Measurements from ENCODE around the gene DAB2IP. TPM values are rescaled to one million over a fixed set of nuclear protein-coding genes. Genes with fewer than 3 reads are reported as not detected.

DAB2IP gene
- total and polyA plus RNA-seq, 2 of the 4 experiments (the other 2 are of a cell fraction), result 5.6 to 17.2 TPM

DNA sequence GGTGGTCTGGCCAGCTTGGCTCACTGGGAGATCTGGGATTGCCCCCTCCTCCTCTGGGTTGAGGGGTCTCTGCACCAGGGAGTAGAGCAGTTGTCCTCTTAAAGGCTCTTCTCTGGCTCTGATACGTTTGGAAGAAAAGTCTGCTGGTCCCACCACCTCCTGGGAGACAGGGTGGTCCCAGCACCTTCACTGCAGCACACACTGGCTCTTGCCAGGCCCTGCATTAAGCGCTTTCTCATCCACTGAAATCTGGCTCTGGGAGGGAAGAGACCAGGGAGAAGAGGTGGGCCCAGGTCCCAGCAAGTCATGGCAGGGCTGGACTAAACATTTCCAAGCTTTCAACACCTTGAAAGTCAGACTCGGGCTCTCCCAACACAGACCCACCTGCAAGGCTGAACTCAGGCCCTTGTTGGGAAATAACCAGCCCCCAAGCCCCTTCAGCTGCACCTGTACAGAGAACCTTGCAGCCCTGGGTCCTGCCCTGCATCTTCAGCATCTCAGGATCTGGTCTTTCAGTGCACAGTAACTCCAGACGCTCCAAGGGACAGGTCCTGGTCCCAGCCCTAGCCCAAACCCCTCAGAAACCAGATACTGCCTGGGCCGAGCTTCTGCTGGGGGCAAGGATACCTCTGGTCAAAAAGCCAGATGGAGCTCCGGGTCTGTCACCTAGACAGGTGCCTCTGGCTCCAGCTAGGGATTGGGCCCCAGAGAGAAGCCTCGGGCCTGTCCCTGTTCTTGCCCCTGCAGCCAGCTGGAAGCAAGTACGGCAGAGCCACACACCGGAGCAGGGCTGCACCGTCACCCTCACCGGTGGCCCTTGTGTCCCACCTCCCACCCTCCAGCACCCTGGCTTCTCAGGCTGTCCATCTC, 134.5 kb downstream of the DAB2IP start:
- no TSS peak for BruUV-seq (replicated peaks)
- no peak overlapping the region for H2BK120ac ChIP-seq (ENCODE audit: low read depth, low read length)
- no peaks in the 10 kb centered on the region for H4K20me1 ChIP-seq (ENCODE audit: insufficient read depth, low read length)
- no peak overlapping the region for H4K91ac ChIP-seq (ENCODE audit: insufficient read depth, low read depth, low read length)
- no peak overlapping the region for H3K4me2 ChIP-seq (ENCODE audit: low read depth, low read length)
- H2BK20ac ChIP-seq (ENCODE audit: low read depth, low read length), result no peak overlapping the region
- in situ Hi-C loops (cut with MboI; ENCODE audit: low sequenced_read_pairs), result no loop called here
- DNase-seq (no peak), ATAC-seq (ENCODE audit: low read depth) (no peak)
- H3K9me1 ChIP-seq (ENCODE audit: insufficient read depth, low read length), result no peaks in the 10 kb centered on the region
- no peak overlapping the region for H3K14ac ChIP-seq (replicated peaks; ENCODE audit: low read depth, low read length)
- POLR2A ChIA-PET (ENCODE audit: unreplicated experiment), result no interaction called here
- no peak overlapping the region for H2AK9ac ChIP-seq (replicated peaks; ENCODE audit: low read depth, low read length, poor library complexity)
- no peaks in the 10 kb centered on the region; the same call in 1 of the 2 replicates for H3K4me1 ChIP-seq (ENCODE audit: control insufficient read depth, insufficient read depth, low read length)
- no peak overlapping the region for H3K56ac ChIP-seq (ENCODE audit: extremely low read depth, insufficient read depth, low read length)
- TF ChIP-seq, protein P1, sequence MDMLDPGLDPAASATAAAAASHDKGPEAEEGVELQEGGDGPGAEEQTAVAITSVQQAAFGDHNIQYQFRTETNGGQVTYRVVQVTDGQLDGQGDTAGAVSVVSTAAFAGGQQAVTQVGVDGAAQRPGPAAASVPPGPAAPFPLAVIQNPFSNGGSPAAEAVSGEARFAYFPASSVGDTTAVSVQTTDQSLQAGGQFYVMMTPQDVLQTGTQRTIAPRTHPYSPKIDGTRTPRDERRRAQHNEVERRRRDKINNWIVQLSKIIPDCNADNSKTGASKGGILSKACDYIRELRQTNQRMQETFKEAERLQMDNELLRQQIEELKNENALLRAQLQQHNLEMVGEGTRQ (IDR thresholded peaks at IDR 0.05; ENCODE audit: low read depth, low read length), result no peak
- TF ChIP-seq MXI1 (IDR thresholded peaks at IDR 0.05; ENCODE audit: borderline replicate concordance, low read depth, low read length) (no peak), RAD21 (IDR thresholded peaks at IDR 0.05; ENCODE audit: low read length) (no peak), BHLHE40 (IDR thresholded peaks at IDR 0.05; ENCODE audit: low read depth, low read length) (no peak), FOS (IDR thresholded peaks at IDR 0.05; ENCODE audit: low read depth, low read length) (no peak), SMC3 (IDR thresholded peaks at IDR 0.05; ENCODE audit: low read depth, low read length) (no peak), MAFK (IDR thresholded peaks at IDR 0.05; ENCODE audit: low read depth, low read length) (no peak), MAZ (IDR thresholded peaks at IDR 0.05; ENCODE audit: borderline replicate concordance, low read depth, low read length) (no peak), RCOR1 (IDR thresholded peaks at IDR 0.05; ENCODE audit: insufficient replicate concordance, low read length) (no peak), CHD1 (IDR thresholded peaks at IDR 0.05; ENCODE audit: low read depth, low read length) (no peak), CEBPB (IDR thresholded peaks at IDR 0.05; ENCODE audit: low read depth, low read length) (no peak), POLR2A (IDR thresholded peaks at IDR 0.05; ENCODE audit: low read depth, low read length) (no peak), RFX5 (IDR thresholded peaks at IDR 0.05; ENCODE audit: low read depth, low read length) (no peak)
- TF ChIP-seq, protein P2, sequence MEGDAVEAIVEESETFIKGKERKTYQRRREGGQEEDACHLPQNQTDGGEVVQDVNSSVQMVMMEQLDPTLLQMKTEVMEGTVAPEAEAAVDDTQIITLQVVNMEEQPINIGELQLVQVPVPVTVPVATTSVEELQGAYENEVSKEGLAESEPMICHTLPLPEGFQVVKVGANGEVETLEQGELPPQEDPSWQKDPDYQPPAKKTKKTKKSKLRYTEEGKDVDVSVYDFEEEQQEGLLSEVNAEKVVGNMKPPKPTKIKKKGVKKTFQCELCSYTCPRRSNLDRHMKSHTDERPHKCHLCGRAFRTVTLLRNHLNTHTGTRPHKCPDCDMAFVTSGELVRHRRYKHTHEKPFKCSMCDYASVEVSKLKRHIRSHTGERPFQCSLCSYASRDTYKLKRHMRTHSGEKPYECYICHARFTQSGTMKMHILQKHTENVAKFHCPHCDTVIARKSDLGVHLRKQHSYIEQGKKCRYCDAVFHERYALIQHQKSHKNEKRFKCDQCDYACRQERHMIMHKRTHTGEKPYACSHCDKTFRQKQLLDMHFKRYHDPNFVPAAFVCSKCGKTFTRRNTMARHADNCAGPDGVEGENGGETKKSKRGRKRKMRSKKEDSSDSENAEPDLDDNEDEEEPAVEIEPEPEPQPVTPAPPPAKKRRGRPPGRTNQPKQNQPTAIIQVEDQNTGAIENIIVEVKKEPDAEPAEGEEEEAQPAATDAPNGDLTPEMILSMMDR (conservative IDR thresholded peaks at IDR 0.05; ENCODE audit: low read depth, low read length), result no peak
- TF ChIP-seq, protein P3, sequence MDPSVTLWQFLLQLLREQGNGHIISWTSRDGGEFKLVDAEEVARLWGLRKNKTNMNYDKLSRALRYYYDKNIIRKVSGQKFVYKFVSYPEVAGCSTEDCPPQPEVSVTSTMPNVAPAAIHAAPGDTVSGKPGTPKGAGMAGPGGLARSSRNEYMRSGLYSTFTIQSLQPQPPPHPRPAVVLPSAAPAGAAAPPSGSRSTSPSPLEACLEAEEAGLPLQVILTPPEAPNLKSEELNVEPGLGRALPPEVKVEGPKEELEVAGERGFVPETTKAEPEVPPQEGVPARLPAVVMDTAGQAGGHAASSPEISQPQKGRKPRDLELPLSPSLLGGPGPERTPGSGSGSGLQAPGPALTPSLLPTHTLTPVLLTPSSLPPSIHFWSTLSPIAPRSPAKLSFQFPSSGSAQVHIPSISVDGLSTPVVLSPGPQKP (IDR thresholded peaks at IDR 0.05; ENCODE audit: borderline replicate concordance, low read depth, low read length), result no peak
- H4K8ac ChIP-seq (ENCODE audit: low read depth in 2 of 2, low read length in 2 of 2), result no peak overlapping the region
- dilution Hi-C loops (cut with HindIII; ENCODE audit: low sequenced_read_pairs, unreplicated experiment), result no loop called here
- no peak overlapping the region for H2AK5ac ChIP-seq (ENCODE audit: low read depth, low read length)
- H3K79me1 ChIP-seq (ENCODE audit: low read depth in 1 of 2, low read length in 2 of 2), result no peaks in the 10 kb centered on the region
- no peak overlapping the region for H3K23ac ChIP-seq (ENCODE audit: low read depth, low read length)
- peaks cover 38% of the 10 kb centered on the region for H3K36me3 ChIP-seq (ENCODE audit: control insufficient read depth, insufficient read depth, low read length)
- CTCF ChIA-PET, result interaction anchor here (1.3 kb wide), 1 partner anchor 13 kb away, joined by 3 read pairs; no protein-coding TSS in a partner anchor
- no peak overlapping the region for H2BK5ac ChIP-seq (ENCODE audit: low read depth, low read length, poor library complexity, severe bottlenecking)
- H3K27ac ChIP-seq (ENCODE audit: insufficient read depth, low read length), result no peak overlapping the region
- H3K9ac ChIP-seq (ENCODE audit: low read depth, low read length), result no peak overlapping the region
- H3K9me3 ChIP-seq (ENCODE audit: control insufficient read depth, insufficient read depth, low read length), result no peaks in the 10 kb centered on the region
- no peak overlapping the region for H2BK15ac ChIP-seq (ENCODE audit: low read depth, low read length)
- H3K18ac ChIP-seq (ENCODE audit: low read depth, low read length), result no peak overlapping the region
- no peak overlapping the region for H4K5ac ChIP-seq (ENCODE audit: low read depth, low read length)
- no peak overlapping the region for H2AFZ ChIP-seq (replicated peaks; ENCODE audit: low read length, poor library complexity)
- H3K4ac ChIP-seq (ENCODE audit: low read depth, low read length), result no peak overlapping the region
- H3K4me3 ChIP-seq (ENCODE audit: insufficient read depth, low read depth, low read length), result no peak overlapping the region
- intact Hi-C loops (cut with micrococcal nuclease), result no loop called here
- WGBS, 2 experiments (ENCODE audit: extremely low coverage in 2 of 2, insufficient read length in 1 of 2), result 85% methylated on average over 6 of the region's 11 CpGs; no CpG with 5 or more reads in 1 of the 2 experiments
- no peaks in the 10 kb centered on the region for H3K27me3 ChIP-seq (ENCODE audit: control insufficient read depth, insufficient read depth, low read length)
